Colonic mucosa (tissue), 4 donors: ENCODE results near the gene TSPYL4. TPM values are rescaled to one million over a fixed set of nuclear protein-coding genes. Genes with fewer than 3 reads are reported as not detected.
"Not testable (repeated sequence)": the region's sequence is repeated elsewhere in the genome, so short reads cannot be mapped to it uniquely, and the experiment has no call there.

Experiments
- DNase-seq: peaks from one replicate; pipeline ENCODE4 v3.0.0-alpha.2; 2020
- H3K27ac ChIP-seq: fragments of 200-600 bp; one replicate; pipeline ENCODE4 v1.8.0; 2021
- H3K27me3 ChIP-seq: fragments of 200-600 bp; one replicate; pipeline ENCODE4 v1.8.0; 2021
- H3K36me3 ChIP-seq: fragments of 200-600 bp; one replicate; pipeline ENCODE4 v1.8.0; 2021
- H3K4me1 ChIP-seq: fragments of 200-600 bp; one replicate; pipeline ENCODE4 v1.8.0; 2021; ENCODE audit warnings: mild to moderate bottlenecking
- H3K4me3 ChIP-seq: fragments of 200-600 bp; one replicate; pipeline ENCODE4 v1.8.0; 2021
- H3K9ac ChIP-seq, 2 donors: one replicate each; pipeline ENCODE4 v1.7.0; 2013; ENCODE audit warnings: control low read depth in 2 of 2, low read depth in 2 of 2, low read length in 2 of 2
- H3K9me3 ChIP-seq: fragments of 200-600 bp; one replicate; pipeline ENCODE4 v1.8.0; 2021
- CTCF ChIP-seq: fragments of 200-600 bp; IDR thresholded peaks from one replicate; pipeline ENCODE4 v1.8.0; 2022; ENCODE audit warnings: antibody characterized with exemption, mild to moderate bottlenecking
- intact Hi-C: fragments of 100-400 bp; cut with DNase I; formaldehyde crosslinking; loops from one replicate; pipeline ENCODE4 v1.14.1; 2022
- total RNA-seq, 2 donors: library from RNA; stranded (reverse); fragmentation: NEBNext Ultra II Directional in 1 of 2; extraction: Animal tissue kit (Norgen Biotek cat#: 25700) in 1 of 2; gene quantifications; one replicate each; pipeline ENCODE4 v1.2.1, GENCODE V29; 2021
- donor health status: healthy.
- donor health status: DM: no; HTN: no; CAD: no.
- donor health status: DM: no; HTN: no; CAD: no.

The TSPYL4 gene
- total RNA-seq, 2 donors from 2014 or later, result 7.0 to 8.3 TPM

GRCh38 chr6:116286773-116287358 lies 33.0 kb upstream of the TSPYL4 start:
- no peak overlapping the region for H3K27ac ChIP-seq
- H3K9ac ChIP-seq, result no peak overlapping the region
- H3K36me3 ChIP-seq, result no peaks in the 10 kb centered on the region
- intact Hi-C loops, result loop anchor here (2.0 to 10.0 kb wide), 3 partner anchors 88 to 278 kb away; partner anchors contain the start of gene DSE
- DNase-seq, result no peak
- H3K27me3 ChIP-seq, result no peaks in the 10 kb centered on the region
- H3K4me1 ChIP-seq, result no peaks in the 10 kb centered on the region
- no peak overlapping the region for H3K4me3 ChIP-seq
- no peaks in the 10 kb centered on the region for H3K9me3 ChIP-seq
- no peak for TF ChIP-seq CTCF

GRCh38 chr6:116284984-116285383 lies 31.1 kb upstream of the TSPYL4 start:
- intact Hi-C loops, result loop anchor here (5.0 to 10.0 kb wide), 2 partner anchors 90 to 247 kb away; partner anchors contain the start of gene DSE
- not testable (repeated sequence) for H3K4me1 ChIP-seq

DNA sequence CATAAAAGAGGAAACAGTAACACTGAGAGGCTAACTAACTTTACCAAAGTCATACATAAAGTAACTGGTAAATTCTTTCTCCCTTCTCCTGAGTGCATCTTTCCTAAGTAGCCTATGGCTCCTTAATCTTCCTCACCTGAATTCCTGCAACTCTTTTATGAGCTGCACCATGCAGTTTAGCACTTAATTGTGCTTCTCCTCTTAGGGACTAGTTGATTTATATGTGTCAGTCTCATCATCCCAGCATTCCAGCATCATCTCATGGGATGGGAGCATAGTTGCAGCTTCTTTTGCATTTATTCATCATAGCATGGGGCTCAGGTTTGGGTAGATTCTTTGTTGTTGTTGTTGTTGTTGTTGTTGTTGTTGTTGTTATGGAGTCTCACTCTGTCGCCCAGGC lies 29.3 kb upstream of the TSPYL4 start:
- Histone ChIP-seq H3K4me3 (no peak overlapping the region), H3K36me3 (no peaks in the 10 kb centered on the region), H3K9me3 (no peaks in the 10 kb centered on the region), H3K4me1 (peaks cover 3% of the 10 kb centered on the region), H3K27ac (no peak overlapping the region), H3K27me3 (no peaks in the 10 kb centered on the region), H3K9ac (no peak overlapping the region)
- intact Hi-C loops, result loop anchor here (10.0 kb wide), 1 partner anchor 92 kb away; the partner anchor contains the start of gene DSE
- no peak for TF ChIP-seq CTCF
- no peak for DNase-seq

More at GRCh38 chr6:116284984-116285383, 31.1 kb upstream of the TSPYL4 start:
- H3K9me3 ChIP-seq, H3K4me3 ChIP-seq, H3K9ac ChIP-seq, DNase-seq, H3K27me3 ChIP-seq, H3K27ac ChIP-seq, H3K36me3 ChIP-seq: not testable (repeated sequence)

DNA sequence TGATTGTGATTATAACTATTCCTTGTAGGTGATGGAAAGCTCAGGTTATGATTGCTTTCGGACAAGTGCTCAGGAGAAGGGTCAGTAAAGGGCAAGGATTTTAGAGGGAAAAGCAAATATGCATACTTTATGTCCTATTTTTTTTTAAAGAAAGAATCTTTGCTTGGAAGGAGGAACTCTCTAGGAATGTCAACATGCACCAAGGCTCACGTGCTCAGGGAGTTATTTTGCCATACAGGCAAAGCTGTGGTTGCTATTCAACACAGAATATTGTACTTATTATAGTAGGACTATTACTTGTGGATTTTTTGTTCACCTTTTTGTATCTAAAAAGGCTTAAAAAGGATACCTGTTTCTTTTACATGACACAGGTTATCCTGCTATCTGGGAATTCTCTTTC lies 28.8 kb upstream of the TSPYL4 start:
- no peak overlapping the region for H3K4me3 ChIP-seq
- intact Hi-C loops, result loop anchor here (10.0 kb wide), 1 partner anchor 92 kb away; the partner anchor contains the start of gene DSE
- no peaks in the 10 kb centered on the region for H3K27me3 ChIP-seq
- H3K9me3 ChIP-seq, result no peaks in the 10 kb centered on the region
- no peak overlapping the region for H3K27ac ChIP-seq
- no peak overlapping the region for H3K9ac ChIP-seq
- H3K36me3 ChIP-seq, result no peaks in the 10 kb centered on the region
- no peak for DNase-seq
- peaks cover 7% of the 10 kb centered on the region for H3K4me1 ChIP-seq
- TF ChIP-seq CTCF, result no peak

DNA sequence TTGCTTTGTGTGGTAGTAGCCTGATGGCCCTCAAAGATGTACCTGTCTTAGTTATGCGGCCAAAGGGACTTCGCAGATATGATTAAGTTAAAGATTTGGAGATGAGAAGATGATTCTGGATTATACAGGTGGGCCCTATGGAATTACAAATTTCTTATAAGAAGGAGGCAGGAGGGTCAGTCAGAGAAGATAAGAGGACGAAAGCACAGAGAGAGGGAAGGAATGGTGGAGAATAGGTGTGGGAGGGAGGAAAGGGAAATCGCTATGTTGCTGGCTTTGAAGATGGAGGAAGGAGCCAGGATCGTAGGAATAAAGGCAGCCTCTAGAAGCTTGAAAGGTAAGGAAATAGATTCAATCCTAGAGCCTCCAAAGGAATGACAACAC lies 27.1 kb upstream of the TSPYL4 start:
- H3K9me3 ChIP-seq, result no peaks in the 10 kb centered on the region
- TF ChIP-seq CTCF, result no peak
- intact Hi-C loops, result loop anchor here (10.0 kb wide), 1 partner anchor 94 kb away; the partner anchor contains the start of gene DSE
- no peaks in the 10 kb centered on the region for H3K36me3 ChIP-seq
- H3K4me3 ChIP-seq, result no peak overlapping the region
- no peak for DNase-seq
- no peak overlapping the region for H3K27ac ChIP-seq
- H3K27me3 ChIP-seq, result no peaks in the 10 kb centered on the region
- peaks cover 7% of the 10 kb centered on the region for H3K4me1 ChIP-seq
- H3K9ac ChIP-seq, result peak overlapping the region in 1 of 2 donors; percentile 94

DNA sequence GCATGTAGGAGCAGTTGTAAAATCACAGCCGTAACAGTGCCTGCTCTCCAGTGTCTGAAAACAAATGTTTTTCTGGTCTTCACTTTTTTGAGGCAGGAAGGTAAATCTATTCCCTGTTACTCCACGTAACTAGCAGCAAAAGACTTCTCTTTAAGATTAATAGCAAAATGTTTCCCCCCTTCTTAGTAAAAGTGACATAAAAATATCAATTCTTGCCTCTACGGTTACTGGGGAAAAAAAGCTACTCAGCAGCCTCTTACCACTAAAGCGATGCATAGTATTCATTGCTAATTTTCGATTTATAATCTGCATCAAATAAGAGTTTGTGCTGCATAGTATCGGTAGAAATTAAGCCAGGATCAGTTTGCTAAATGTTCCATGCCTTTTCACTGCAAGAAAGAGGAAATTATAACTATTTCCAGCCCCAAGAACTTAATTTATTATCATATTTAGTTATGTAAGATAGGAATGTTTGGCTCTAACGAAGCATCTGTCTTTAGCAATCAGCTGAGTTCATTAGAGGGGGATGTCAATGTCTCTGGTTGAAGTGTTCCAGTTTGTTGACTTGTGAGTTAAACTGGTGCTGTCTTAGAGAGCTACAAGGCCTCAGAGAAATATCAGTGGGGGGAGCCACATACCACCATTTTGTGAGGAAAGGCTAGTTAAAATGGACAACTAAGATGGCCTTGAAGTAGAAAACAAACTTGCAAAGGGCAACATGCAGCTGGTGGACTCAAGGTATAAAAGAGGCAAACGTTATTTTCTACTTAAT lies 26.5 kb upstream of the TSPYL4 start:
- Histone ChIP-seq H3K27ac (peak overlapping the region; percentile 99), H3K4me1 (peaks cover 7% of the 10 kb centered on the region), H3K9me3 (no peaks in the 10 kb centered on the region), H3K9ac (peak overlapping the region; percentile 94 to 98), H3K4me3 (peak overlapping the region; percentile 88), H3K27me3 (no peaks in the 10 kb centered on the region), H3K36me3 (no peaks in the 10 kb centered on the region)
- no peak for DNase-seq
- intact Hi-C loops, result loop anchor here (10.0 kb wide), 1 partner anchor 94 kb away; the partner anchor contains the start of gene DSE
- TF ChIP-seq CTCF, result no peak
